Effector memory CD4-positive, alpha-beta T cell (primary cell): ENCODE measurements around the gene GBF1.
A peak's percentile ranks its signal among the peaks of the same experiment; 100 is the strongest.

ENCODE experiments used
- DNase-seq, 3 donors: peaks; one replicate each; pipeline ENCODE4 v3.0.0-alpha.2; 2020
- H3K27ac ChIP-seq: 2 replicates; pipeline ENCODE4 v1.7.0; 2013; ENCODE audit warnings: mild to moderate bottlenecking, low read length, moderate library complexity; ENCODE audit not compliant: insufficient read depth, poor library complexity, severe bottlenecking
- H3K27me3 ChIP-seq: replicated peaks from 2 replicates; pipeline ENCODE4 v1.7.0; 2013; ENCODE audit warnings: mild to moderate bottlenecking, low read length; ENCODE audit not compliant: insufficient read depth, control insufficient read depth, poor library complexity, severe bottlenecking
- H3K36me3 ChIP-seq: 2 replicates; pipeline ENCODE4 v1.7.0; 2013; ENCODE audit warnings: mild to moderate bottlenecking, low read length, moderate library complexity; ENCODE audit not compliant: control insufficient read depth, insufficient read depth
- H3K4me1 ChIP-seq: 2 replicates; pipeline ENCODE4 v1.7.0; 2013; ENCODE audit warnings: low read length, mild to moderate bottlenecking; ENCODE audit not compliant: control insufficient read depth, insufficient read depth, poor library complexity, severe bottlenecking
- H3K4me3 ChIP-seq: 2 replicates; pipeline ENCODE4 v1.7.0; 2013; ENCODE audit warnings: low read length, low read depth, mild to moderate bottlenecking; ENCODE audit not compliant: insufficient read depth, poor library complexity, severe bottlenecking
- H3K9me3 ChIP-seq: 2 replicates; pipeline ENCODE4 v1.7.0; 2013; ENCODE audit warnings: mild to moderate bottlenecking, low read length, moderate library complexity; ENCODE audit not compliant: control insufficient read depth

GBF1 gene

DNA sequence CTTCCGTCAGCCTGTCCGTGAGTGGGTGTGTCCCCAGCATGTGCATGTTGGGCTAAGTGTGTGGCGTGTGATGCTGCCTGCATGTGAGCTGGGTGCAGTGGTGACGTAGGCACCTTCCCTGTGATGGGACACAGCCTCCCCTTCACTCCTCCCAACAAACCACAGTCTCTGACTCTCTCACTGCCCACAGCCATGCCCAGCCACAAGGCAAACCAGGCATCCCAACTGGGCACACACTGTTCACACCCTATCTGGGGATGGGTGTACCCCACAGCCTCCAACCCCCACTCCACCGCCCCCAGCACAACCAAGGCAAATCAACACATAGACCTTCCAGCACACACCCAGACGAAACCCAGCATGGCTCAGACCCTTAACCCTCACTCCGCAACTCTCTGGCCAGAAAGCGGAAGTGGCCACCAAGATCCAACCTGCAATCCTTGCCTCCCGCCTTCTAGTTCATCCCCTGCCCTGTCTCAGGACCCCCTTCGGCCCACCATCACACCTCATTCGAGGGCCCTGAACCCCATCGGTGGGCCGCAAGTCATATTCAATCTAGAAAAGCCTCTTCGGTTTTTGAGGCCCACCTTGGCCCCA, 162.9 kb downstream of the GBF1 start:
- H3K36me3 ChIP-seq: peaks cover 1% of the 10 kb centered on the region
- peaks cover 8% of the 10 kb centered on the region for H3K27me3 ChIP-seq
- H3K9me3 ChIP-seq: no peaks in the 10 kb centered on the region
- H3K4me3 ChIP-seq: peak overlapping the region; percentile 47
- H3K4me1 ChIP-seq: peaks cover 26% of the 10 kb centered on the region
- H3K27ac ChIP-seq: no peak overlapping the region
- no peak for DNase-seq

DNA sequence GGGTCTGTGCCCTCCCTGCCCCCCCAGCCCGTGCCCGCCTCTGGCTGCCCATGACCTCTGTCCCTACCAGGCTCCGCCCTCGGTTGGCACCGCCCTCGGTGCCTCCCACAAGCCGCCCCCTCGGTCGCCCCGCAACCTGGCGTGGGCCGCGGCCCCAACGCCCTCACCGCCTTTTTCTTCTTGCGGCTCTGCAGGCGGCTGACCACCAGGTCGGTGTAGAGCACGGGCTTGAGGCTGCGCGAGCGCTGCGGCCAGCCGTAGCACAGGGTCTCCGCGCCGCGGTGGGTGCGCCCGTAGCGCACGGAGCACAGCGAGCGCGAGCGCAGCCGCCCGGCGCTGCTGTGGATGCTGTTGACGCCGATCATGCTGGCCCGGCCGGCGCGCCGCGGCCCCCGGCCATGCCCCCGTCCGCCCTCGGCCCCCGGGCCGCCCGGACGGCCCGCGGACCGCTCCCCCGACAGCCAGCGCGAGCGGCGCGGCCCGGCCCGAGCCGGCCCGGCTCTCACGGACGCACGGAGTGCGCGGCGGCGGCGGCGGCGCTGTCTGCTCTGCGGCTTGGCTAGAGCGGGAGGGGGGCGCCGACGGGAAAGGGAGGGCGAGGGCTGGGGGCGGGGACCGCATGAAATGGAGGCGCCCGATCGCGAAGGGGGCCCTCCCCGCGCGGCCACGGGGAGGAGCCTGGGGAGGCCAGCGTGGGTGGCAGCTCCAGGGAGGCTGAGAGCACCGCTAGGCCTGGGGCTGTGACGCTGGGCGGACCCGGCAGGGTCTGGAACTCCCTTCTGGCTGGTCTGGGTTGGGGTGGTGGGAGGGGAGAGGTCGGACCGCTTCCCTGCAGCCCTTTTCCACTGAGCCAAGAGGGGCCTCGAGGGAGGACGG, 163.6 kb downstream of the GBF1 start:
- Histone ChIP-seq H3K27ac (peak overlapping the region; percentile 36), H3K4me3 (peak overlapping the region; percentile 47), H3K36me3 (no peaks in the 10 kb centered on the region), H3K4me1 (peaks cover 26% of the 10 kb centered on the region), H3K9me3 (no peaks in the 10 kb centered on the region), H3K27me3 (peaks cover 8% of the 10 kb centered on the region)
- peak; percentile 36 to 54 (median 47) for DNase-seq

- H3K36me3 ChIP-seq: no peaks in the 10 kb centered on the region
These were observed 164.5 kb downstream of the GBF1 start for GRCh38 chr10:102409604-102410428.

GRCh38 chr10:102410429-102411073, 165.2 kb downstream of the GBF1 start:
- H3K4me3 ChIP-seq: peak overlapping the region; percentile 46
- H3K27me3 ChIP-seq: peaks cover 8% of the 10 kb centered on the region
- no peak for DNase-seq

More at GRCh38 chr10:102409604-102410428, 164.5 kb downstream of the GBF1 start:
- DNase-seq: no peak
- H3K4me3 ChIP-seq: peak overlapping the region; percentile 46
- peaks cover 8% of the 10 kb centered on the region for H3K27me3 ChIP-seq
- H3K9me3 ChIP-seq: no peaks in the 10 kb centered on the region
- H3K27ac ChIP-seq: peak overlapping the region; percentile 36
- peaks cover 26% of the 10 kb centered on the region for H3K4me1 ChIP-seq

DNA sequence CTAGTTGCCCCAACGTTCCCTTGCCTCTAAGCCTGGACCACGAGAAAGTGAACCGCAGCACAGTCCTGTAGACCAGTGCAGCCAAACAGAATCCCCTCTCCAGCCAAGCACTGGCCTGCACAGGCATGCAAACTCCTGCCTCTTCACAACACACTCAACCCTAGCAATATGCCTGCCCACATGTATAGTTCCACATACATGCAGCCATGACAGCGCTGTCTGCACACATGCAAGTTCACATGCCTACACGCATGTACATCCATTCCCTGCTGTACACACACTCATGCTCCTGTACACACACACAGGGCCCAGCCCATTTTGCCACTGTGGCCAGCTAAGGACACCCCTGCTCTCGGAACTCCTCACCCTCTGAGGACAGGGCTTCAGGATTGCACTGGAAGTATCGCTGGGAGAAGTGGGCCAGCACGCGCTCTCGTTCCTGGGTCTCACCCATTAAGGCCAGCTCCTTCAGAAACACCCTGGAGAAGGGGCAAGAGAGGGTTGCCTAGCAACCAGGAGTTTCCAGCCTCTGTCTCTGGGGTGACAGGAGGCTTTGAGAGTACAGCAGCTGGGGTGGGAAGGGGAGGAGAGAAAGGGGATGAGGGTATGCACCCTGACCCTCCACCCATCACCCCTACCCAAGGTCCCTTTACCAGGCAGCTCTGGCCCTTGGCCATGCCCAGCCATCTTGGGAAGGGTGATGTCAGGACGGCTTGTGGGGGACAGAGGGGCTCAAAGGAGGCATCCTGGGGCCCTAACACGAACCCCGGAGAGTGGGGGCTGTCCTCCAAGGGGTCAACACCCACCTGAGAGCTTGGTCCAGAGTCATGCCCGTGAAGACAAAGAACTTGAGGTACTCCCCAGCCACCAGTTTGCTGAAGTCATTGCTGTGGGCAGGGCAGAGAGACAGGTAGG, 166.3 kb downstream of the GBF1 start:
- Histone ChIP-seq H3K27ac (no peak overlapping the region), H3K27me3 (peaks cover 15% of the 10 kb centered on the region), H3K36me3 (no peaks in the 10 kb centered on the region), H3K4me3 (no peak overlapping the region), H3K9me3 (no peaks in the 10 kb centered on the region), H3K4me1 (peaks cover 26% of the 10 kb centered on the region)
- no peak for DNase-seq

More at GRCh38 chr10:102410429-102411073, 165.2 kb downstream of the GBF1 start:
- H3K9me3 ChIP-seq: no peaks in the 10 kb centered on the region
- peaks cover 26% of the 10 kb centered on the region for H3K4me1 ChIP-seq
- H3K27ac ChIP-seq: no peak overlapping the region
- H3K36me3 ChIP-seq: no peaks in the 10 kb centered on the region

GRCh38 chr10:102412293-102412692, 167.0 kb downstream of the GBF1 start:
- peaks cover 21% of the 10 kb centered on the region for H3K27me3 ChIP-seq

DNA sequence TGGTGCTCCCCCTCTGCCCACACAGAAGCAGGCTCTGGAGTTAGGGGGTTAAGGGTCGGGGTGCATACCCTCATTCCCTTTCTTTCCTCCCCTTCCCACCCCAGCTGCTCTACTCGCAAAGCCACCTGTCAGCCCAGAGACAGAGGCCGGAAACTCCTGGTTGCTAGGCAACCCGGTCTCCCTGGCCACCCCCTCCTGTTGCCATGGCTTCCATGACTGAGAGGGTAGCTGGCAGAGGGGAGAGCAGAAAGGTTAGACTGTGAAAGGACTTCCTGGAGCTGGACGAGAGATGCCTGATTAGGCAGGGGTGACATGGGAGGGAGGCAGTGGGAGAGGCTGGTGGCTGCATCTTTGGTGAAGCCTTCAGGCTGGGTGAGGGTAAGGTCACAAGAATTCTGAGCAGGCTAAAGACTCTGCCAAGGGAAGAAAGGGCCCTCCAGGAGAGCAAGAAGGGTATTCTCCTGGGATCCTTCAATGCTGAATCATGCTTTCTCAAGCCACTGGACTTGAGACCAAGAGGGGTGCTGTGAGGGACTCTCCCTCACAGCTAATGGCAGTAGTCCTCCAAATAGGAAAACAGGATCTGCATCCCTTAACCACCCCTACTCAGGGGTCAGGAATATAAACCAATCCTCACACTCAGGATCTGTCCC, 167.8 kb downstream of the GBF1 start:
- Histone ChIP-seq H3K9me3 (no peaks in the 10 kb centered on the region), H3K4me1 (peaks cover 26% of the 10 kb centered on the region), H3K36me3 (no peaks in the 10 kb centered on the region), H3K27me3 (peaks cover 21% of the 10 kb centered on the region), H3K27ac (no peak overlapping the region), H3K4me3 (no peak overlapping the region)
- DNase-seq: no peak

More at GRCh38 chr10:102412293-102412692, 167.0 kb downstream of the GBF1 start:
- Histone ChIP-seq H3K4me3 (no peak overlapping the region), H3K27ac (no peak overlapping the region), H3K9me3 (no peaks in the 10 kb centered on the region), H3K4me1 (peaks cover 26% of the 10 kb centered on the region), H3K36me3 (no peaks in the 10 kb centered on the region)
- DNase-seq: no peak

DNA sequence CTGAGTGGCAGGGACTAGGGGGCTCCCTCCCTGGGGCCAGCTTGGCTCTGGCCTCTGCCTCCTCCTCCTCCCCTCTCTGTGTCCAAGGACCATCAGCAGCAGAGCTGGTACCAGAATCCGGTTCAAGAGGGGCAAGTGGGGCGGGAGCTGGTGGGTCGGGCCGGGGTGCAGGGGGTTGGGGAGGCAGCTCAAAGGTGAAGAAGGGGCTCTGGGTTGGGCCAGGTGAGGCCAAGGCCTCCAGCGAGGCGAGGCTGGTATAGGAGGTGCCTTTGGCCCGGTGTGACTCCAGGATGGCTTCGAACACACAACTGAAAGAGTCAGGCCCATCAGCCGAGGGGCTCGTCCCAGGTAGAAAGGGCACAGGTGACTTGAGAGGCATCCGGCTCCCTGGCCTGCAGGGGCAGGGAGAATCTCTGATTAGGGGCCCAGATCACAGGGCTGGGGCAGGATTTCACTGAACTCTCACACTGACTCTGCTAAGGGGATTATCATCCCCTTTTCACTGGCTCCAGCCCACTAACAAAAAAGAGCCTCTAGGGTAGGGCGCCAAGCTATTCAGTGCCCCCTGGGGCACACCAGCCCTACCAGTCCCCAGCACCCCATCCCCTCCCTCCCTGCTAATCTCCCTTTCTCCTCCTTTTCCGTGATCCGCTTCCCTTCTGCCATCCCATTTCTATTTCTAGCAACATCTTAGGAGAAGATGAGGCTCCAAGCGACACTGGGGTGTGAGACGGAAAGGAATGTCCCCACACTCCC, 168.7 kb downstream of the GBF1 start:
- no peaks in the 10 kb centered on the region for H3K9me3 ChIP-seq
- no peak overlapping the region for H3K4me3 ChIP-seq
- peaks cover 21% of the 10 kb centered on the region for H3K27me3 ChIP-seq
- DNase-seq: no peak
- no peaks in the 10 kb centered on the region for H3K36me3 ChIP-seq
- H3K4me1 ChIP-seq: peaks cover 25% of the 10 kb centered on the region
- H3K27ac ChIP-seq: no peak overlapping the region
